Peyer's patch (tissue), 4 donors: ENCODE results near the gene FAT2.

Experiments
- CTCF ChIP-seq, 6 experiments: fragments of 450-650 bp in 4 of 6; fragments of 200-600 bp in 2 of 6; sonication (generic) in 1 of 6; IDR thresholded peaks; one replicate each; pipeline ENCODE4 v1.5.1; 2017 to 2019; ENCODE audit warnings: antibody characterized with exemption in 6 of 6, mild to moderate bottlenecking in 3 of 6, moderate library complexity in 1 of 6
- POLR2A ChIP-seq, 2 donors: fragments of 450-650 bp; IDR thresholded peaks; one replicate each; pipeline ENCODE4 v1.5.1; 2017; ENCODE audit warnings: antibody characterized with exemption in 2 of 2, mild to moderate bottlenecking in 2 of 2, moderate library complexity in 2 of 2

GRCh38 chr5:151601391-151601790, 10.3 kb upstream of the FAT2 start:
- TF ChIP-seq CTCF (IDR thresholded peaks at IDR 0.05) (no peak), POLR2A (IDR thresholded peaks at IDR 0.05) (no peak)
